ENCODE results near the gene DCC. TPM values are rescaled to one million over a fixed set of nuclear protein-coding genes. Genes with fewer than 3 reads are reported as not detected.

The DCC gene
- total and polyA plus RNA-seq, 2 of the 8 experiments (the other 6 are each of a cell fraction or from before 2014, with no cell fraction given) = 0.14 to 1.4 TPM

DNA sequence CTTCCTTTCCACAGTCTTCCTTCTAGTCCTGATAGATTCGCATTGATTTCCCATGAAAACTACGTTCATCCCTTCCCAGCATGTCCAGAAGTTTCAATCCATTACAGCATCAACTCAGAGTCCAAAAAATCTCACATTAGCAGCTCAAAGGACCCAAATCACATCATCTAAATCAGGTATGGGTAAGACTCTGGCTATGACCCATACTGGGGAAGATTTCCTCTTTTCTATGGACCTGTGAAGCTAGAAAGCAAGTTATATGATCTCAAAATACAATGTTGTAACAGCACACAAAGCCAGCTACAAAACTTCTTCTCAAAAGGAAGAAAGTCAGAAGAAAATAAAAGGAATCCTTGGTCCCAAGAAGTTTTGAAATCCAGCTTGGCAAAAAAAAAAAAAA is 5.7 kb upstream of the DCC start:
- Histone ChIP-seq H2BK5ac (ENCODE audit: low read depth, low read length) (no peak overlapping the region), H3K14ac (ENCODE audit: insufficient read length) (no peak overlapping the region), H4K91ac (replicated peaks; ENCODE audit: insufficient read length, low read length) (no peak overlapping the region), H4K20me1 (replicated peaks in 1 of 2; ENCODE audit: control insufficient read depth in 1 of 2, insufficient read depth in 2 of 2, low read length in 2 of 2) (no peaks in the 10 kb centered on the region), H3K4me2 (ENCODE audit: insufficient read depth in 1 of 2, low read depth in 2 of 2, low read length in 2 of 2) (no peak overlapping the region), H3K36me3 (ENCODE audit: control insufficient read depth in 2 of 4, insufficient read depth in 4 of 4, low read length in 3 of 4) (no peaks in the 10 kb centered on the region), H4K5ac (ENCODE audit: insufficient read length, low read depth, low read length) (no peak overlapping the region), H3K23me2 (ENCODE audit: low read depth, low read length) (no peaks in the 10 kb centered on the region), H3K23ac (ENCODE audit: insufficient read length) (no peak overlapping the region), H3K4me3 (ENCODE audit: extremely low read depth in 1 of 4, insufficient read depth in 2 of 4, low read depth in 3 of 4, low read length in 4 of 4) (no peak overlapping the region), H3K9me3 (ENCODE audit: insufficient read depth in 2 of 2, low read depth in 1 of 2, low read length in 1 of 2) (no peaks in the 10 kb centered on the region), H3K9ac (replicated peaks in 1 of 4; ENCODE audit: extremely low read depth in 1 of 4, low read depth in 3 of 4, low read length in 3 of 4) (no peak overlapping the region), H4K8ac (ENCODE audit: extremely low read depth, insufficient read depth, low read length) (no peak overlapping the region), H3K56ac (replicated peaks; ENCODE audit: insufficient read length, low read depth, low read length) (no peak overlapping the region), H2BK15ac (ENCODE audit: low read length) (no peak overlapping the region), H2BK120ac (replicated peaks; ENCODE audit: low read depth, low read length) (no peak overlapping the region), H3K27me3 (replicated peaks in 1 of 4; ENCODE audit: control insufficient read depth in 3 of 4, extremely low read depth in 1 of 4, insufficient read depth in 3 of 4, low read length in 3 of 4) (peaks cover 1 to 11% (median 8%) of the 10 kb centered on the region in 4 experiments), H2AFZ (ENCODE audit: low read length) (no peak overlapping the region), H3K79me1 (ENCODE audit: low read depth, low read length) (no peaks in the 10 kb centered on the region), H2BK12ac (ENCODE audit: low read depth, low read length) (no peak overlapping the region), H2AK5ac (ENCODE audit: low read depth, low read length) (no peak overlapping the region), H3K4ac (replicated peaks; ENCODE audit: insufficient read length, low read depth, low read length) (no peak overlapping the region), H2BK20ac (ENCODE audit: low read length) (no peak overlapping the region), H3K27ac (ENCODE audit: low read depth, low read length) (no peak overlapping the region), H3K79me2 (ENCODE audit: control insufficient read depth in 1 of 2, insufficient read depth in 2 of 2, low read length in 2 of 2) (no peaks in the 10 kb centered on the region), H3K4me1 (replicated peaks in 1 of 4; ENCODE audit: control insufficient read depth in 3 of 4, insufficient read depth in 4 of 4, low read length in 3 of 4) (peaks cover 0 to 3% (median 0%) of the 10 kb centered on the region in 4 experiments; a peak in 2 of 7 replicates), H3K18ac (ENCODE audit: extremely low read depth, low read length) (no peak overlapping the region)
- 84% methylated on average over 2 of the region's 2 CpGs; no CpG with 5 or more reads in 1 of the 2 experiments for WGBS, 2 experiments (ENCODE audit: extremely low coverage in 1 of 2, insufficient coverage in 1 of 2, insufficient read length in 1 of 2, insufficient replicate concordance in 2 of 2, low coverage in 1 of 2, low lambda C conversion rate in 2 of 2, missing lambda C conversion rate in 1 of 2)
- no peak for TF ChIP-seq JUND (IDR thresholded peaks at IDR 0.05; ENCODE audit: low read length)
- TF ChIP-seq NRF1 (IDR thresholded peaks at IDR 0.05; ENCODE audit: low read depth, low read length) = no peak
- TF ChIP-seq CTBP2 (IDR thresholded peaks at IDR 0.05; ENCODE audit: borderline replicate concordance, insufficient read depth, insufficient read length, low read length) = no peak
- TF ChIP-seq YY1 (IDR thresholded peaks at IDR 0.05; ENCODE audit: low read depth, low read length) = no peak
- no peak for TF ChIP-seq RXRA (IDR thresholded peaks at IDR 0.05; ENCODE audit: insufficient read depth, low read depth, low read length)
- TF ChIP-seq, protein P1, sequence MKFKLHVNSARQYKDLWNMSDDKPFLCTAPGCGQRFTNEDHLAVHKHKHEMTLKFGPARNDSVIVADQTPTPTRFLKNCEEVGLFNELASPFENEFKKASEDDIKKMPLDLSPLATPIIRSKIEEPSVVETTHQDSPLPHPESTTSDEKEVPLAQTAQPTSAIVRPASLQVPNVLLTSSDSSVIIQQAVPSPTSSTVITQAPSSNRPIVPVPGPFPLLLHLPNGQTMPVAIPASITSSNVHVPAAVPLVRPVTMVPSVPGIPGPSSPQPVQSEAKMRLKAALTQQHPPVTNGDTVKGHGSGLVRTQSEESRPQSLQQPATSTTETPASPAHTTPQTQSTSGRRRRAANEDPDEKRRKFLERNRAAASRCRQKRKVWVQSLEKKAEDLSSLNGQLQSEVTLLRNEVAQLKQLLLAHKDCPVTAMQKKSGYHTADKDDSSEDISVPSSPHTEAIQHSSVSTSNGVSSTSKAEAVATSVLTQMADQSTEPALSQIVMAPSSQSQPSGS (IDR thresholded peaks at IDR 0.05; ENCODE audit: low read length) = no peak
- no peak for TF ChIP-seq KDM1A (IDR thresholded peaks at IDR 0.05; ENCODE audit: borderline replicate concordance, low read length)
- no peak for TF ChIP-seq TBP (IDR thresholded peaks at IDR 0.05; ENCODE audit: low read depth, low read length)
- TF ChIP-seq POU5F1 (IDR thresholded peaks at IDR 0.05; ENCODE audit: low read depth, low read length) = no peak
- CTCF ChIA-PET (ENCODE audit: partially characterized antibody) = interaction anchor here (0.8 kb wide), 1 partner anchor 41 kb away, joined by 3 read pairs; no protein-coding TSS in a partner anchor
- DNase-seq (ENCODE audit: low read depth in 1 of 2, low spot score in 2 of 2) (no peak), FAIRE-seq (no peak)
- POLR2A ChIA-PET (ENCODE audit: partially characterized antibody) = no interaction called here

All from H1 (cell line).